Activated CD4-positive, alpha-beta T cell treated with anti-CD3 and anti-CD28 coated beads, Interleukin-2, amount 50 U/mL, for 16 hours (primary cell): ENCODE results near the gene PLPPR5.
"Not testable (repeated sequence)": the region's sequence is repeated elsewhere in the genome, so short reads cannot be mapped to it uniquely, and the experiment has no call there.

ENCODE experiments used
- DNase-seq: peaks from one replicate; pipeline ENCODE4 v3.0.0-alpha.2; 2020

Gene PLPPR5, protein sequence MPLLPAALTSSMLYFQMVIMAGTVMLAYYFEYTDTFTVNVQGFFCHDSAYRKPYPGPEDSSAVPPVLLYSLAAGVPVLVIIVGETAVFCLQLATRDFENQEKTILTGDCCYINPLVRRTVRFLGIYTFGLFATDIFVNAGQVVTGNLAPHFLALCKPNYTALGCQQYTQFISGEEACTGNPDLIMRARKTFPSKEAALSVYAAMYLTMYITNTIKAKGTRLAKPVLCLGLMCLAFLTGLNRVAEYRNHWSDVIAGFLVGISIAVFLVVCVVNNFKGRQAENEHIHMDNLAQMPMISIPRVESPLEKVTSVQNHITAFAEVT

DNA sequence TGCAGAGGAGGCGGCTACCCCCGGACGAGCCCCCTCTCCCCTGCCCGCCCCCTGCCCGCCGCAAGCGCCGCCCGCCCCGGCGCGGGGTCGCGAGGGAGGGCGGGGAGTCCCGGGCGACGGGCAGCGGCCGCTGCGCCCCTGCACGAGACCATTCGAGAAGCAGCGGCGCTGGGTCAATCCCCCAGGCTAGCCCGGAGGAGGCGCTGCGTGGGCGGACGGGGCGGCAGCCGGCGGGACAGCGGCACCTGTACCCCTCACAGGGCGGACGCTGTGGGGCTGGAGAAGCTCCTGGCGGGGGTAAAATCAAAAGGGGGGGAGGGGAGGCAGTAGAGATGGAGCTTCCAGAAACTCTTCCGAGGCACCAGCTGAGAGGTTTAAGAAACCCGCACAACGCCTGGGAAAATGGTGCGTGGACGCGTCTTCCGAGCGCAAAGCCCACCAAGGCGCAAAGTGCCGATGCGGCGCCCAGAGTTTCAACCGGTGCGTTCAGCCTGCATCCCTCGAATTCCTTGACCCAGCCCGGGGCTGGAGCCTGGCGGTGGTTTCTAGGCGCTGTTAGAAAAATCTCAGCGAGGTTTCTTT lies at the start of gene PLPPR5:
Gene PLPPR5, minus strand, starts transcription at position 1 of the 582 bp plus-strand sequence. CDS start 190 bp downstream, outside the sequence.
- DNase-seq: no peak

DNA sequence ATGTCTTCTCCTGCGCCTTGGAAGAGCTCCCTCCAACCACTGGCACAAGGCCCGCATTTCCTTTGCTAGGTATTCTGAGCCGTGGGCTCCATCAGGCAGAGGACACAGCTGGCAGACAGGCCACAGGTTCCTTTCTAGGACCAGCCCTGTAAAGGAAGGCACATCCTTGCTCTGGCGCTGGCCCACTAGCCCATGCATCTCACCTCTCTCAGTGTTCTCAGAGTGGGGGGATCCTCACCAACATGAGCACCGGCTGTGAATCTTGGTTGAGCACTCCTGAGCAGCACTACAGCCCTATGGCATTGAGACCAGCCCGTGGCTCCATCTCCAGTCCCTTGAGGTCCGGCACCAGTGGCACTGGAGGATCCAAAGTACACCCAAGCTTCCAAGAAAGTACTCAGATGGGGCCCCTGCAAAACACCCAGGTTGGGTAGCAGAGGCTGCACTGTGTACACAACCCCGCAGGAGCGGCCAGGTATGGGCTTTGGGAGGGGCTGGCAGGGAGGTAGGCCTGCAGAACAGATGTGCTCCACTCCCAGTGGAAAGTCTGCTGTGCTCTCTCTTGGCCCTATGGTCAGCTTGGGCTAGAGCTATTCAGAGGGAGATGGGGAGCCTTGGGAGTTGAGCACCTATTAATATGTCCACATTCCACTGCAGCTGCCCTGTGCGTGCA lies 47.1 kb upstream of the PLPPR5 start:
- DNase-seq: no peak

DNA sequence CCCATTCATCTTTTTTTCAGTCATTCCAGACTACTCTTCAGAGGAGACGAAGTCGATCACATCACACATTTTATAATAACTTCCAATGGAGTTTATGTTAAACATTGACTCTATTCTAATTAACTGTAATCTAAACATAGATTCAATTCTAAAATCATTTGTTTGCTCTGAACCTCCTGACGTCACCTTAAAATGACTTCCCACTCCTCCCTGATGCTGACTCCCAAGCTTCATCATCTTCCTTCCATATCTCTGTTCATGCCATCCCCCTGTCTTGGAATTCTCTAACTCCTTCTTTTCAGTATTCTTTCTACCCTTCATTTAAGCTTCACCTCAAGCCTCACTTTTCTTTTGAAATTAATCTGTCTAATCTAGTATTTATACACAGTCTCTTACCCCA lies 45.1 kb upstream of the PLPPR5 start:
- no peak for DNase-seq

DNA sequence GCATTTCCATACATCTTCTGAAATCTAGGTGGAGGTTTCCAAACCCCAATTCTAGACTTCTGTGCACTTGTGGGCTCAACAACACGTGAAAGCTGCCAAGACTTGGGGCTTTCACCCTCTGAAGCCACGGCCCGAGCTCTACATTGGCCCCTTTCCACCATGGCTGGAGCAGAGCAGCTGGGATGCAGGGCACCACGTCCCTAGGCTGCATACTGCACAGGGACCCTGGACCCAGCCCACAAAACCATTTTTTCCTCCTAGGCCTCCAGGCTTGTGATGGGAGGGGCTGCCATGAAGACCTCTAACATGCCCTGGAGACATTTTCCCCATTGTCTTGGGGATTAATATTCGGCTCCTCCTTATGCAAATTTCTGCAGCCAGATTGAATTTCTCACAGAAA lies 32.1 kb upstream of the PLPPR5 start:
- not testable (repeated sequence) for DNase-seq

DNA sequence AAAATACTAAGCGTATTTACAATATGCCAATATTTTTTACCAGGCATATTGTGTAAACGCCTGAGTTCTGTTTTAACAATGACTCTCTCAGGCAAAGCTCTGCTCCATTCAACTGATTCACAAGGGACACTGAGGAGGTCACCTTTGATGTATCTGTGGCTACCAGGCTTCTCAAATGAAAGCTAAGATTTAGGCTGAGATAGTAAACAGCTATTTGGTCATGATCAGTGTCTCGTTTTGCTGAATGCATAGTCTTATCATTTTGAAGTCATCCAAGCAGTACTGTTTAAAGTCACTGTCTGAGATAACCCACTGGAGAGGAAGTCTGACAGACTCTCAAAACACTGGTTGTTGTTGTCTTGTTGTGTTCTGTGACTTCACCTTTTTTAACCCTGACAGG lies 13.7 kb upstream of the PLPPR5 start:
- no peak for DNase-seq

DNA sequence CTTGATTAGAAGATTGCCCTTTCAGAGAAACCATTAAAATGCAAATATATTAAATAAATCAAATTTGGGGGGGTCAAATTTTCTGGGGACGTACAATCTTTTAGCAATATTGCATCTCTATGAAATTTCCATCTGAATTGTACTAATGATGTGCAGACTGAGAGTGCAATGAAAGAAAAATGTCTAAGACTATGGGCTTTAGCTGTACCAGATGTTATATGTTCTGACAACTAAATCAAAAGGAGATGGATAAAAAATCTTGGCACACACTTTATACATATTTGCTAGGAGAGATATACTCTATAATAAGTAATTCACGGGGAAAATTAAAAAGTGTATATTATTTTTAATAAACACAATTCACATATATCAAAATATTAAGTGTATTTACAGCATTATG lies 13.0 kb upstream of the PLPPR5 start:
- DNase-seq: no peak

DNA sequence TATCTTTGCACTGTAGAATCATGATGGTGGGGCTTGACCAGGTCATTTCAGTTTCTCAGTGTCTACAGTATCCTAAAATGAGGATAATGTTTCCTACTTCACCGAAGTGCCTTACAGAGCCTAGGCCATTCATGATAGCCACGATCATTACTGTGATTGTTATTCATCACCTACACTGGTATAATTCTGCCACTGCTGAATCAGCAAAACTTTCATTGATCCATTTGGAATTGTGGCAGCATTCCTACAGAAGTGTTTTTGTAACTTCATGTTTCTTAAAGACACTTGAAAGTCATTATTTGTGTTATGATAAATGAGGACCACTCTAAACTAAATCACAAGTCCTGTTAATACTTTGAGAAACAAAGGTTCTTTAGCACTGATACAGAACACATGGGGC lies 6.0 kb upstream of the PLPPR5 start:
- DNase-seq: no peak

DNA sequence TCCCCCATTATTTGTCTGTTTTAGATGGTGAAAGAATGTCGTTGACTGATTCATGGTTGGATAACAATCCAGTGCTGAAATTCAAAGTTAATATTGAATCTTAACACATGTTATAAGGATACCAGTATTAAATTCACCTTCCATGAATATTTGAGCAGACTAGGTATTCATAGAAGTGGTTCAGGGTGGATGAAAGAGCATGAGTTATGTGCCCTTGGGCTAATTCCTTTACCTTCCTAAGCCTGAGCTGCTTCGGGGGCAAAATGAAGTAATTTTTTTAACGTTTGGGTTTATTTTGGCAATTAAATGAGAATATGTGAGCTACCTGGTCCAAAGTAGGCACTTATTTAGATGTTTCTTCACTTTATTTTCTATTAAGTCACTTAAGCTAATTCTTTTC lies 2.7 kb upstream of the PLPPR5 start:
- no peak for DNase-seq

DNA sequence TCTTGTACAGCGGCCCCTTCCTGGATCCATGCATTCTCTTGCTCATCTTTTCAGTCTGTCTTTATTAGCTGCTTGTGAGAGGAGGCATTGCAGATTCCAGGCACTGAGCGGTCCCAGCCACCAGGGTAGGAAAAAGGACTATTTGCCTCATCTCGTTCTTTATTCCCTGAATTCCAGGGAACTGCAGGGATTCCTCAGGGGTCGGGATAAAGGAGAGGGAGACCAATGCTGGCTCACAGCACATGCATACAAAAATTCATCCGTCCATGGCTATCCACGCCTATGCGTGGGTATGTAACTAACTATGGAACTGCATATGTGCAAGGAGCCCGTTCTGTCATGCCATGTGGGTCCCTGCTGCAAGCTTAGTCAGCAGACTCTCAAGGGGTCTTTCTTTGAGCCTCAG lies 879 bp upstream of the PLPPR5 start:
- DNase-seq: no peak

DNA sequence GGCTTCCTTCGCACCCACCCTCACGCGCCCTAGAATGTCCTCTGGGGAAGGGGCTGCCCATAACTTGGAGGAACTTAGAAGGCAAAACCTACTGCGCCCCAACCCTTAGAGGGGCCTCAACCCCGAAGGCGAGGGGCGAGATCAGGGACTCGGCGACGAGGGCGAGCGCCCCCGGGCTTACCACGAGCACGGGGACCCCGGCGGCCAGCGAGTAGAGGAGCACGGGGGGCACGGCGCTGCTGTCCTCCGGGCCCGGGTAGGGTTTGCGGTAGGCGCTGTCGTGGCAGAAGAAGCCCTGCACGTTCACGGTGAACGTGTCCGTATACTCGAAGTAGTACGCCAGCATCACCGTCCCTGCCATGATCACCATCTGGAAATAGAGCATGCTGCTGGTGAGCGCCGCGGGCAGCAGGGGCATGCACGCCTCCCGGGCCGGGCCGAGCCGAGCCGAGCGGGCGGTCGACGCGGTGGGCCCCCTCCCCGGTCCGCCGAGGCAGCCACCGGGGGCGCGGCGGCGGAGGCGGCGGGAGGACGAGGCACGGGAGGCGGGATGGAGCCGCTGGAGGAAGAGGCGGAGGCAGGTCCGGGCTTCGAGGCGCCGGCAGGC lies 304 bp downstream of the PLPPR5 start:
- peak; percentile 3 for DNase-seq

DNA sequence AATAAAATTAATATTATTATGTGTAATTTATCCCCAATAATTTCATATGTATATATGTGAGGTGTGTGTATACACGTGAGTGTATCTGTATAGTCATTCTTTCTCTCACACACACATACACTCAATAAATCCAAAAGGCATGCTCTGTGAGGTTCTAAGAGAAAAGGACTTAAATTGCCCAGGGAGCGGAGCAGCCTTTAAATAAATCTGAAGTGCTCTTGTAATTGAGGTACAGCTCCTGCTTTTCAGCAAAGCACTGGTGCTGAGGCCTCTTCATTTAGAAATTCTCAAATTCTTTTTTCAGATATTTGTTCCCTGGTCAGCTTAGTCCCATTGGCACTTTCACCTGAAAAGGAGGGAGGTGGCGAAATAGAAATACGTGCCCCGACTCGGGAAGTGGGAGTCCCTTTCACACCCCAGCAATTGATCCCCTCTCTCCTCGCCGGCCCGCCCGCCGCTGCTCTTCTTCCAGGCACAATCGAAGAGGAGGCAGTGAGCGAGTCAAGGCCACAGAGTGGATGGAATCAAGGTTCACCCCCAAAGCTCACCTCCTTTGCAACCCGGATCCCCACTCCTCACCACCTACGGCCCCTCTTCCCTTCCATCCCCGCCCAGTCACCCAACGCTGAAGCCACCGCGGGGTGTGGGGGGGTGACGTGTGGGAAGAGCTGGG lies 944 bp downstream of the PLPPR5 start:
- DNase-seq: no peak

DNA sequence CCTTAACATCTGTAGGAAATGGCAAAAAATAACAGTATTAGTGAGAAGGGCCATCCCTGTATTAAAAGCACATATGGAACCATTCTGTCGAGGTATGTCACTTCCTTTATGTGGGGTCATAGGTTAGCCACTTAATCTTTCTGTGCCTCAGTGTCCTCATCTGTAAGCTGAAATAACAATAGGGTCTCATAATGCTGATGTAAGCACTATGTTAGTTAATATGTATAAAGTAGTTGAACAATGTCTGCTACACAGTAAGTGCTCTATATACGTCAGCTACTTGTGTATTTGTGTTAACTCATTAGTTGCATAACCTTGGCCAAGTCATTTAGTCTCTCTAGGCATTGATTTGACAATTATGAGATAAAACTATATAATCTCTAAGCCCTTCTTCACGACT lies 11.8 kb downstream of the PLPPR5 start:
- no peak for DNase-seq

DNA sequence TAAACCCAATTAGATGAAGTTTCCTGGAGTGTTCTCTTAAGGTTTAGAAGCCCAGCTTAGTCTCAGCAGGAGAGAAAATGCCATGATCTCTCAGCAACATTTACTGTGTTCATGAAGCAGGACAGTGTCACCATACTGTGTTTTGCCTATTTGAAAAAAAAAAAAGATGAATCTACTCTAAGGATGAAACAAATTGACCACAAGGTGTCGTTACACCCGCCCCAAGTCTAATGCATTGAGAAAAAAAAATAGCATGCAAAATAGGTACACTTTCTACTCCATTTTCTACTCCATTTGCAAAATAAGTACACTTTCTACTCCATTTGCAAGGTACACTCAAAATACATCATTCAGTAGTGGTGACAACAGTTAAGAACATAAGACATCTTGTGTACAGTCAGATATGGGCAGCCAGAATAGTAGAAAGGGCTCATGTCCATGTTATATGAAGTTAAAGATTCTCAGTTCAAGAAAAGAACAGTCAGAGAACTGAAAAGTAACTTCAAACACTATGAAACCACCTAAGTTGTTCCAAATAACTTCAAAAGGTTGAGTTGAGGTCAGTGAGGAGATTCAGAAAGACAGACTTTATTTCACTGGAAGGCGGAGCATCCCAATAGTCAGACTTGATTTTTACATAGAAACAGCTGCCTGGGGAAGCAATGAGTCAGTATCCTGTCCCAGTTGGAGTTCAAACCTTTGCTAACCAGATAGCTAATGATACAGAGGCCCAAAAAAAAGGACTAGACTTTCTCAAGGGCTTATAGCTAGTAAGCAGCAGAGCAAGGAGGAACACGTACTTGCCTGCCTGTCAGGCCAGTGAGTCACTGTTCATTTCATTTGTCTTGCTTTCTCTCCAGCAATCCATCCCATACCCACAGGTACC lies 13.3 kb downstream of the PLPPR5 start:
- DNase-seq: no peak

DNA sequence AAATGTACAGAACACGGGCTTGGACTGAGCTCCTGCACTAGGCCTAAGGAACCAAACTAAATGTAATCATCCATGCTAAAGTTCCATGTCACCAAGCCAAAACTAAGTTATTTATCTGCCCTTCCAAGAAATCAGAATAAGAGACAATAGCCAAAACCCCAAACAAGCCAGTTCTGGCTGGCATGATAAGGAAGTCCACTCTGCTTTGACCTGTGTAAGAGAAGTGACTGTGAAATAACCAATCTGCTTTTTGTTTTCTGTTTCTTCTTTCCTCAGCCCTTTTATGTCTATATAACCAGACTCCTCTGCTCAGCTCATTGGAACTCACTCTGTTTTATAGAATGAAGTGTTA lies 15.1 kb downstream of the PLPPR5 start:
- DNase-seq: no peak

DNA sequence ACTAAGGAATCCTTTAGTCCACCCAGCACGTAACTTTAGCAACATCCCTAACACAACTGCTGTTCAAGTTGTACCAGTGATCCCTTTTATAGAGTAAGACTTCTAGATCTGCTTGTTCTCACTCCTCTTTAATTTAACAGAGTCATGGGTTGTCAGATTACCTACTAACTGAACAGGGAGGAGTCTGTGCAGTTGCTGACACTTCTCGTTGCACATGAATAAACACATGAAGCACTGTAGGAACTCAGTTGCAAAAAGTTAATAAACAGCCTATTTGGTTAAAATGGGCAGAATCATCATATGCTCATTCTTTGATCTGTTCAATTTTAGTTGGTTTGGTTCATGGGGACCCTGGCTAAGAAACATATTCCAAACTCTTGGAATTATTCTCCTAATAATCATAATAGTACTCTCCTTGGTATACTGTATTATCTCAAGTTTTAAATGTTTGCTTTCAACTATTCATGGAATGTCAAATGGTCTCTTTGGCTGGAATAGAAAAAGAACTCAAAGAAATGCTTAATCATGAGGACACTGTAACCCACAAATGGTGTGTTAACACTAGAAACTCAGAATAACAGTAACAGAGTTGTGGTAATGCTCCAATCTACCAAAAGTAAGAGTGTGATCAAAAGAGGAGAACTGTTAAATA lies 15.6 kb downstream of the PLPPR5 start:
- no peak for DNase-seq

DNA sequence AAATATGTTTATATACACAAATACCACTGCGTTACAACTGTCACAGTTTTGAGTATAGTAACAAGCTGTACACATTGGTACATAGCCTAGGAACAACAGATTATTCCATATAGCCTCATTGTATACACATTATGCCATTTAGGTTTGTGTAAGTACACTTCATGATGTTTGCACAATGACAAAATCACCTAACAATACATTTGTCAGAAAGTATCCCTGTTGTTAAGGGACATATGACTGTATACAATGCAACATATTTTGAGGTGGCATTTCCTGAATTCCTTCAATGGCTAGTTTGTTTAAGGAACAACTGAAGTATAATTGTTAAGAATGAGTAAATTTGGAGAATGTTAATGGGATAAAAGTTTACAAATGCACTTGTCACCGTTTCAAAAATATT lies 19.0 kb downstream of the PLPPR5 start:
- DNase-seq: no peak

DNA sequence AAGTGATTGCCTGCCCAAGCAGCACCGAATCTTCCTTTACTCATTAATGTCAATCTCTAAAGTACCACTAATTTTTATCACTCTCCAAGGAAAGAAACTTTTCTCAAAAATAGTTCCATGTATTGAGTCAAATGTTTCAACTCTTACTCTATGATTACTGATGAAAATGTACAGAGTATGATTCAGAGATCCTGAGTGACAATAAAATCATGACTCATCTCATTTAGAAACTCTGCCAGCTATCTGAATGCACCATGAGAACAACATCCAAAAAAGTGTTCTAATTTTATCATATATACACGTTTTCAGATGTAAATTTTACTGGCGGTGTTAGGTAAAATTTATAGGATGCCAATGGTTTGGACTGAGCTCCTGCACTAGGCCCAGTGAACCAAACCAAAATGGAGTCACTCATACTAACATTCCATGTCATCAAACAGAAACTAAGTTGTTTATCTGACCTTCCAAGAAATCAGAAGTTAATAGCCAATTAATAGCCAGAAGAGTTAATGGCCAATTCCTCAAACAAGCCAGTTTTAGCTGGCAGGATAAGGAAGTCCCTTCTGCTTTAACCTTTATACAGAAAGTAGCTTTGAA lies 22.6 kb downstream of the PLPPR5 start:
- DNase-seq: no peak

DNA sequence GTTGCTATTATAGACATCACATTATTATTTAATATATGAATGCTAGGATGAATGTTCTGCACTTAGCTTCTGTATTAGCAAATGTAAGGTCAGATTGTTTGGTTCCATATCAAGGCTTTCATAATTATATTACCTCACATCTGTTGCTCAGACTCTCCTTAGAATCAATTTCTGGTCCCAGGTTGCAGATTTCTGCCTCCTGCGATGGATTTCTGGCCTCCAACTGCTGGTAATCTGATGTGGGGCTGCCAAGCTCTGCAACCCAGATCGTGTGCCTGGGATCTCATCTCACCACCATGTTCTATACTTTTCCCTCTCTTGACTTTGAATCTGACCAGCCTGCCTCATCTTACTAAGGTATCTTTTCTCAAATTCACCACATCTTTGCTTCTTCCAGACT lies 25.2 kb downstream of the PLPPR5 start:
- no peak for DNase-seq

DNA sequence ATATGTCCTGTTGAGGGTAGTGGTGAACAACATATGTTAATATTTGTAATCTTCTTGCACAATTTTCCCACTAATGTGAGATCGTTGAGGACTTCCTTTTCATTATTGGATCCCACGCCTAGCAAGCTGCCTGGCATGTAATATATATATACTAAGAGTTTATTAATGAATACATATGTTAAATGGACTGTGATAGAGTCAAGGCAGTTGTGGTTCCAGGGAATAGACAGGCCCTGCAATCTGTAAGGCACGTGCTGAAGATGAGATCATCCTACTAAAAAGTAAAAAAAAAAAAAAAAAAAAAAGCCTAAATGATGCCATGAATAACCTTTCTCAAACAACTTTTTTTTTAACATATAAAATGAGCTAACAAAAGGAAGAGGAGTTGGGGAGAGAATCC lies 28.9 kb downstream of the PLPPR5 start:
- DNase-seq: no peak

DNA sequence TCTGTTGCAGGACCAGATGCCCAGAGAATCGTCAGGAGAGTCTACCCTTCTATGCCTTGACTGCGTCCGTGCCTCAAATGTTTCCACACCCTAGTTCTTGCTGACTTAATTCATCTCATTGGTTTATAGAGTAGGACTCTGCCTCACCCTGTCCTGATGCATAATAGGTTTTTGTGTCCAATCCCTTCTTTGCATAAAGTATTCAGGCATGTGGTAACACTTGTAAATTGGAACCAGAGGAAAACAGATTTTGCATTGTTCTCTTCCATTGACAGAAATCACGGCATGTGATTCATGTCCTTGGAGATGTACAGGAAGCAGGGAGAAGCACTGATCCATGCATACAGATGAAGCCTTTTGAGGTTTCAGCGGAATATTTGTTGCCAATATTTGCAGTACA lies 29.5 kb downstream of the PLPPR5 start:
- DNase-seq: no peak

DNA sequence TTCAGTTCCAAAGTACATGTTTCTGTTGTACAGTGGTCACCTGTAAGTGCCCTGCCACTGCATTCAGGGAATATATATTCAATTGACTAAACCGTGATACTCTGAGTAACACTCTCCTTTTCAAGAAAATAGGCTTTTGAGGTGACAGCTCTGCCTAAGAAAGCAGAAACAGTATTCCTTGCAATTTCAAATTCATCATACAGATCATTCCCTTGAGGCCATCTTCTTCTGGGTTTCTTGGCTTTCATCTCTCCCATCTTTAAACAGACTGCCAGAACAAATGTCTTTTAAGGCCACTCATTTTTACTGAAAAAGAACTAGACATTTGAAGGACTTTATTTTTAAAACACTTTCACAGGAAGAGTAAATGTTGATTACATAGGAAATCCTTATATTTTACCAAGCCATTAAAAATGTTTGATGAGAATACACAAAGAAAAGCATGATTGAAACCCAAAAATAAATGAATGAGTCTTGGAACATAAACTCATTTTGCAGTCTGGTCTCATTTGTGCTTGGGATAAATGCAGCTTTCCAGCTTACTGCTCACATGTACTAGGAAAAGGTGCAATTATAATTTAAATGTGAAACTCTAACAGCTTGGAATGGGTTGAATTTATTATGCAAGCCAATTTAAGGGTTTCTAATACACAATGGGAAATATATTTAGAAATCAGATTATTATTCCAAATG lies 34.7 kb downstream of the PLPPR5 start:
- DNase-seq: no peak
